ENCODE data around the gene TWF1.
A peak's percentile ranks its signal among the peaks of the same experiment; 100 is the strongest.

Gene TWF1

GRCh38 chr12:43805860-43806736 lies at the start of gene TWF1:
TWF1 (minus strand) TSS chr12:43806317; CDS start chr12:43806245, 72 bp downstream.
- no peak for DNase-seq (ENCODE audit: low read depth, low spot score)
- peak within 1 kb of the TSS; percentile 80 for H3K27ac ChIP-seq

DNA sequence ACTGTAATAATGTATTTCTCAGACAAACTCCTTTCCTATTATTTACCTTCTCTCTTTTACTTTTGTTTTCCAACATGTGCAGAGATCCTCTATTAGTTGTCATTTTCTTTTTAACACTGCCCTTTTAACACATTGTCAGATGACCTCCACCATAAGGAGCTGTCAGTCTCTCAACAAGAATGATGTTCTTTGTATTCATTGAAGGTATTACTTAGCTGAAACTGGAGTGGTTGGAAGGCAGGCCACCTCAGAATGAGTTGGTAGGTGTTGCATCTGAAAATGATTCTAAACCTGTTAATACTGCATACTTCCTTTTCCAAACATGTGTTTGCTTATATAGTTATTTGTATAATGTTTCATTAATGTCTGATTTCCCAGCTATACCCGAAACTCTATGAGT lies 46.6 kb upstream of the TWF1 start:
- peak overlapping the region; percentile 93 for H3K27ac ChIP-seq
- no peak for DNase-seq (ENCODE audit: low read depth, low spot score)

- peak overlapping the region; percentile 93 for H3K27ac ChIP-seq
- DNase-seq (ENCODE audit: low read depth, low spot score) = no peak
Measured at GRCh38 chr12:43848786-43849185, 42.7 kb upstream of the TWF1 start.

DNA sequence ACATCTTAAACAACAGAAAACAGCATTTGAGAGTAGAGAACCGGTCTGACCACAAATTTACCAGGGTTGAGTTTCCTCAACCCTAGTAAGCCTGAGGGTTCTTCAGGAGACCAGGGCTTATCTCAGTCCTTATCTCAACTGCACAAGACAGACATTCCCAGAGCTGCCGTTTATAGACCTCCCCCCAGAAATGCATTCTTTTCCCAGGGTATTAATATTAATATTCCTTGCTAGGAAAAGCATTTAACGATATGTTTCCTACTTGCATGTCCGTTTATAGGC lies 42.0 kb upstream of the TWF1 start:
- DNase-seq (ENCODE audit: low read depth, low spot score) = no peak
- peak overlapping the region; percentile 93 for H3K27ac ChIP-seq

- H3K27ac ChIP-seq = peak overlapping the region; percentile 93
- DNase-seq (ENCODE audit: low read depth, low spot score) = peak; percentile 71
Measured at GRCh38 chr12:43847425-43848225, 41.5 kb upstream of the TWF1 start.

- no peak overlapping the region for H3K27ac ChIP-seq
- no peak for DNase-seq (ENCODE audit: low read depth, low spot score)
Measured at GRCh38 chr12:43842259-43842658, 36.1 kb upstream of the TWF1 start.

DNA sequence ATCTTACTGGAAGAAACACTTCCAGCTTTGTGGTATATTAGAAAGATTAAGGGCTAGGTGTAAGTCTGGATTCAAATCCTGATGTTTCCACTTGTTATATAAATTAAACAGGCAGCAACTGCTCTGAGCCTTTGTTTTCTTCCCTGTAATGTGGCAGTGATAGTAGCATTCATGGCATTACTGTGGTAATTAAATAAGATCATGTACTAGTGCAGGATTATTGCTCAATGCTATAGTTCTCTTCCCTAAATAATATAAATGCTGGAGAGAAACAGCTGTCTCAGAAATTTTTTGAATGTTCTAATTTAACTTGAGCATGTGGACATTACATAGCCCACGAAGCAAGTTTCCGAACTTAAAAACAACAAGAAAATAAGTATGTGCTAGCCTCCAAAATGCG lies 35.1 kb upstream of the TWF1 start:
- H3K27ac ChIP-seq = no peak overlapping the region
- no peak for DNase-seq (ENCODE audit: low read depth, low spot score)

GRCh38 chr12:43840338-43840737 lies 34.2 kb upstream of the TWF1 start:
- DNase-seq (ENCODE audit: low read depth, low spot score) = no peak
- no peak overlapping the region for H3K27ac ChIP-seq

GRCh38 chr12:43836475-43836989 lies 30.4 kb upstream of the TWF1 start:
- peak overlapping the region; percentile 63 for H3K27ac ChIP-seq
- no peak for DNase-seq (ENCODE audit: low read depth, low spot score)

DNA sequence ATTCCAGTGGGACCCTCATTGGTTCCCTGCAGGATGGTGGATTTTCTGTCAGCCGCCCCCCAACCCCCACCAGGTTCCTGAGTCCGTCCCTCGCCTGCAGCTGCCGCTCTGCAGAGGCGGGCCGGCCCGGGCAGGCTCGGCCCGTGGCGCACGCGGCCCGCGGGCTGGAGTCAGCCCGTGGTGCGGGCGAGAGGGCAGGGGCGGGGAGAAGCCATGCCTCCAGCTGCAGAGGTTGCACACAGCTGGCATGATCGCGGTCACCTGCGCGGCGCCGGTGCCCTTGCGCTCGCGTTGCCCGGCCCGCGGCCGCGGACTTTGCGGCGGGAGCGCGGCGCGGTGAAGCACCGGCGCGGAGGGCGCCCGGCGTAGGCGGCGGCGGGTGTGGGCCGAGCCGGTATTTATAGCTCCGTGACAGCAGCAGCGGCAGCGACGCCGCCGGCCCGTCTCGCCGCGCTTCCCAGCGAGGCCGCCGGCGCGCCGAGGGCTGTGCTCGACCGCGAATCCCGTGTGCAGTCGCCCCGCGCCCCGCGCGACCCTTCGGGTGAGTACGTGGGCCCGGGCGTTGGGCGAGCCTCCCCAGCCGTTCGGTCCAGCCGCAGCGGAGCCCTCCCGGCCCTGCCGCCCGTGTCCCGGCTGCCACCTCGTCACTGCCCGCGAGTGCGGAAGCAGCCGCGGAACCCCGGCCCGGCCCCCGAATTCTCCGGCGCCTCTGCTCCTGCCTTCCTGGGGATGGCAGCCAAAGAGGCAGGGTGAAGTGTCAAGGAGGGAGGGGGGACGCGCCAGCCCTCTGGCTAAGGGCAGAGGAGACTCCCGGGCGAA lies 29.7 kb upstream of the TWF1 start, which contains the start of gene TMEM117:
TMEM117 (plus strand) TSS at position 426 of the 819 bp plus-strand sequence.
- DNase-seq (ENCODE audit: low read depth, low spot score) = no peak
- peak within 1 kb of the TSS; percentile 63 for H3K27ac ChIP-seq

DNA sequence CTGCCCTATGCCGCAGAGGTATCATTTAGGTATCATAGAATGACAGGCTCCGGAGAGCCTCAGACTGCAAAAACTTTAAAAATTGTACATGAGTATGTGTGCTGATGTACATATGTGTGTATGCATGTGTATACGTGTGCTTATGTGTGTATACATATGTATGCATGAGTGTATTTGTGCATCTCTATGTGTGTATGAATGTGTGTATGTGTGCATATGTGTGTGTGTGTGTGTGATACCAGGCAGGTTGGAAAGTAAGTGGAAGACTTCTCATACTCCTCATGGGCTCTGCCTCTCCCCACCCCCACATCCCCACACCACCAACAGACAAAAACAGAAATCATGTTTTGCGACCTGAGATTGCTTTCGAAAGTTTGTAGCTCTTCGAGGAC lies 29.1 kb upstream of the TWF1 start:
- peak overlapping the region; percentile 63 for H3K27ac ChIP-seq
- DNase-seq (ENCODE audit: low read depth, low spot score) = no peak

DNA sequence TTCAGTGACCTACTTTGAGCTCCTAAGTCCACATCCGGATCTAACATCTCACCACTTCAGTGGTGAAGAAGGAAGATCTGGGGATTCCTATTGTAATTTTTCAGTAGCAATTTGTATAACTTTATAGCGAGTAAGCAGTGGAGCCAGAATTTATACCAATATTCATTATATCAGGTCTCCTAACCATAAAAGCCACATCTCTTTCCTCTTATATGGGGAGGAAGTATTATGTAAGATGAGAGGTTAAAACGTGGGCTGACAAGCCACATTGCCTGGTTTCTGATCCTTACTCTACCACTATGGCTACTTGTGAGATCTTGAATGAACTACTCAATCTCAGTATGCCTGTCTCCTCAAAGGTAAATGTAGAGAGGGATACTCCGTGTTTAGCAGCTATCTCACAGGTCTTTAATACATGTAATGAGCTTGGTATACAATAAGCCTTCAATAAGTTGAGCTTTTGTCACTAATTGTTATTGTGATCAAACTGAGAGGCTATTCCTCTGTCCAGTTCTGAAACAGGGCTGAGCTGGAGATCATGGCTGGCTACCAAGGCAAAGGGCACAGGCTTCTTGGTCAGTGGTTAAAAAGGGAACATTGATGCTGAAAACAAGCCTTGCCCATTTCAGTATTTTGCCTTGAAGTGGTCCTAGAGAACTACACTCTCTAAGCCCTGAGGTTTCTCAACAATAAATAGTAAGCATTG lies 26.5 kb upstream of the TWF1 start:
- no peak for DNase-seq (ENCODE audit: low read depth, low spot score)
- H3K27ac ChIP-seq = no peak overlapping the region

DNA sequence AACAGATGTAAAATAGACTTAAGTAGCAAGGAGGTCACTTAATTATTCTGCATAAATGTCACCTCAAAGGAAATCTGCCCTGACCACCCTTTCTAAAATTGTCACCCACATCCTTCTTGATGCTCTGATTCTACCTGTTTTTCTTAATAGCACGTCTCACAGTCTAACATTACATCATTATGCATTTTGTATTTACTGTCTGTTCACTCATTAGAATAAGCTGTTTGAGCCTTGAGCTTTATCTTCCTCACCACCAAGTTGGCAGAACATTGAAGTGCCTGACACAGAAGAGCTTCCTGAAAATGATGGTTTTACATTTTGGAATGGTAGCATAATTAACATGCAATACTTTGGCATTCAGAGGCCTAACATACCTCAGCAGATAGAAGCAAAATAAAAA lies 21.0 kb upstream of the TWF1 start:
- no peak overlapping the region for H3K27ac ChIP-seq
- no peak for DNase-seq (ENCODE audit: low read depth, low spot score)

GRCh38 chr12:43826681-43827080 lies 20.6 kb upstream of the TWF1 start:
- no peak overlapping the region for H3K27ac ChIP-seq
- DNase-seq (ENCODE audit: low read depth, low spot score) = no peak

- no peak overlapping the region for H3K27ac ChIP-seq
- no peak for DNase-seq (ENCODE audit: low read depth, low spot score)
Measured at GRCh38 chr12:43824207-43824775, 18.2 kb upstream of the TWF1 start.

- no peak for DNase-seq (ENCODE audit: low read depth, low spot score)
- H3K27ac ChIP-seq = peak overlapping the region; percentile 47
Measured at GRCh38 chr12:43816168-43816567, 10.1 kb upstream of the TWF1 start.

DNA sequence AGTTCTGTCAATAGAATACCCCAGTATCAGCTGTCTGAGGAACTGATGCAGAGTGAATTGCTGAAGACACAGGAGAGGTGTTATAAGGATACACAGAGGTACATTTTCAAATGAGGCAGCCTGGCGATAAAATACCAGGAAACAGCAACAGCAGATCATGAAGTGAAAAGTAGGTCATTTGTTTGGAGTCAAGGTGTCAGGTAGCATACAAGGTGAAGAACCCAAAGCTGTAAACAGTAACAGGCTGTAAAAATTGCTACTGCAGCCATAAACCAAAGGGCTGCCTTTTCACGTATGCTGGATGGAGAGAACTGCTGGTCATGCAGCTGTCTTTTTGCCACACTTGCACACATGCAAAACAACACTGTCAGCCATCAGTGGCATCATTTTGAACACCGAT lies 9.3 kb upstream of the TWF1 start:
- DNase-seq (ENCODE audit: low read depth, low spot score) = no peak
- H3K27ac ChIP-seq = no peak overlapping the region

- peak; percentile 73 for DNase-seq (ENCODE audit: low read depth, low spot score)
- H3K27ac ChIP-seq = peak overlapping the region; percentile 80
Measured at GRCh38 chr12:43812926-43813325, 6.8 kb upstream of the TWF1 start.

DNA sequence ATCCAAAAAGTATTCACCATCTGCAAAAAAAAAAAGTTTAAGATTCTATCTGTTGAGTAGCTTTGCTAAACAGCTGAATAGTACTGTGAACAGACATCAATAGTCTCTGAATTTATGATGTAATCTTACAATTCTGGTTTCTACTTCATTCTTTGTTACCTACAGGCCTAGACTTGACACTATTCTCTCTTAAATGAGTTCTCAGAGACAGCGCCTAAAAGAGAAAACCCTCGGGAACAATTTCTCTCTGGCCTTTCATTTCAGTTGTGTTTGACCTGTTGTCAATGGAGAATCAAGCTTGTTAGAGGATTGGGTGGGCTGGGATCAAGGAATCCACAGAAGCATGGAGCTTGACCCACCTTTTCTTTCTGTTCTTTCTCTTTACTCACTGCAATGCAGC lies 5.9 kb upstream of the TWF1 start:
- H3K27ac ChIP-seq = peak overlapping the region; percentile 80
- DNase-seq (ENCODE audit: low read depth, low spot score) = no peak

Measured in epithelial cell of prostate (primary cell).